GM18867 (cell line): ENCODE measurements around the gene ING2.
"Not testable (repeated sequence)": the region's sequence is repeated elsewhere in the genome, so short reads cannot be mapped to it uniquely, and the experiment has no call there.

ENCODE experiments used
- ATAC-seq: cut with Tn5 transposase; IDR thresholded peaks from one replicate; pipeline ENCODE4 v1.9.1; 2021; ENCODE audit warnings: mild to moderate bottlenecking, moderate library complexity; ENCODE audit not compliant: unreplicated experiment

ING2 gene, protein sequence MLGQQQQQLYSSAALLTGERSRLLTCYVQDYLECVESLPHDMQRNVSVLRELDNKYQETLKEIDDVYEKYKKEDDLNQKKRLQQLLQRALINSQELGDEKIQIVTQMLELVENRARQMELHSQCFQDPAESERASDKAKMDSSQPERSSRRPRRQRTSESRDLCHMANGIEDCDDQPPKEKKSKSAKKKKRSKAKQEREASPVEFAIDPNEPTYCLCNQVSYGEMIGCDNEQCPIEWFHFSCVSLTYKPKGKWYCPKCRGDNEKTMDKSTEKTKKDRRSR

DNA sequence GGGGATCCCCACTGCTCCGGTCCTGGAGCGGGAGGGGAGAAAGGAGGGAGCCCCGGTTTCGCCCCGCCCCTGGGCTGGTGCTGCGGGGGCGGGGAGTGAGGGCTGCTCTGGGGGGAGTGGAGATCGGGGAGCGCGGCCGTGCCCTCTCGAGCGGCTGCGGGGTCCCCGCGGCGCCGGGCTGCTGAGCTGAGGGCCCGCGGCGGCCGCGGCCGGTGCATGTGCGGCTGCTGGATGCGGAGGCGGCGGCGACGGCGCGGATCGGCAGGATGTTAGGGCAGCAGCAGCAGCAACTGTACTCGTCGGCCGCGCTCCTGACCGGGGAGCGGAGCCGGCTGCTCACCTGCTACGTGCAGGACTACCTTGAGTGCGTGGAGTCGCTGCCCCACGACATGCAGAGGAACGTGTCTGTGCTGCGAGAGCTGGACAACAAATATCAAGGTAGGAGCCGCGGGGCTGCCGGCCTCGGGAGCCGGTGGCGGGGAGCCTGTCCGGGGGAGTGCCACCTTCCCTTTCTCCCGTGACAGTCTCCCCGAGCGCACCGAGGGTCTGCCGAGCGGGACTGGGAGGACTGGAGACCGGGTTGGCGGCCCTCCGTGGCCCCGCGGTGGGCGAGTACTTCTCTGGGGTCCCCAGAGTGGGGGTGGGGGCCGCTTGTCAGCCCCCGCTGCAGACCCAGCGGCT lies at the start of gene ING2:
Gene ING2 (plus strand): TSS at position 129 of the 681 bp plus-strand sequence. CDS start 138 bp downstream, at position 267.
- ATAC-seq: peak; percentile 50

DNA sequence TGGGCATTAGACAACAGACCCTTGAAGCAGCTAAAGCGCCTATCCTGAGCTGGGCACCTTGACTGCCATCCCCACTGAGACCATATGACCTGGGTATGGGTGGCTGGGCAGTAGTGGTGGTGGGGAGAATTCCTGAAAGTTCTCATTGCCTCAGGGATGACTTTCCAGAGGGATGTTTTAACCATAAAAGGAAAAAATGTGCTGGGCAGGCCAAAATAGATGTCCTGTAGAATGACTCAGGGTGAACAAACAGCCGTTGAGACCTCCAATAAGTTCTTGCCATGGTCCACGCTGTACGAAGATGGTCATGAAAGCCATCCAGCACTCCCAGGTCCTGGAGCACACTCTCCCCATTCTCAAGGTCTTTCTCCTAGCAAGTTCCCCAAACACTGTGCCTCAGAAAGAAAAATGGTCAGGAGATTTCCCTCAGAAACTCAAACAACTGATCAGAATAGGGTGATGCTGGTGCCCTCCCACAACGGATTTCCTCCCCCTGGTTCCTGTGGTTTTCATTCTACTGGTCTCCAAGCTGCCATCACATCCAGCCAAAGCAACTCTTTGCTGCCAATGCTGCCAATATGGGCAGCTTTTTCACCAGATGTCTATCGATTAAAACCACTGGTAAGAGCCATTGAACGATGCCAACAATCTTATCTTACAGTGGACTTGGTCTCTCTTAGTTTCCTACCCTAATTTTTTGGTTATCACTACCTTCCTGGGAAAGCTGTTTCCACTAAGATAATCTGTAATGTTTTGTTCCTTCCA lies 49.2 kb upstream of the ING2 start:
- ATAC-seq: no peak

DNA sequence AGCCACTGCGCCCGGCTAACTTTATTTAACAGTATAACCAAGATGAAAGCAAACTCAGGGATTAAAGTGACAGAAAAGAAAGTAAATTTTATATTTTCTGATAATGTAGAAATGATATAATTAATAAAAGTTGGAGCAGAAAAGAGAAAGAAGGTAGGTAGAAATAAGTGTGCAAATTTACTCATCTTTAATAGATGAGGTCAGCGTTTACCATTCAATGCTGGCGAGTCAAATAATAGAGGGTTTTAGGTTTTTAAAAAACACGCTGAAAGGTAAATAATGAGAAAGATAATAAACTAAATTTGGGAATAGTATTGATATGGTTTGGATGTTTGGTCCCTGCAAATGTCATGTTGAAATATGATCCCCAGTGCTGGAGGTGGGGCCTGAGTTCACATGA lies 46.9 kb upstream of the ING2 start:
- no peak for ATAC-seq

DNA sequence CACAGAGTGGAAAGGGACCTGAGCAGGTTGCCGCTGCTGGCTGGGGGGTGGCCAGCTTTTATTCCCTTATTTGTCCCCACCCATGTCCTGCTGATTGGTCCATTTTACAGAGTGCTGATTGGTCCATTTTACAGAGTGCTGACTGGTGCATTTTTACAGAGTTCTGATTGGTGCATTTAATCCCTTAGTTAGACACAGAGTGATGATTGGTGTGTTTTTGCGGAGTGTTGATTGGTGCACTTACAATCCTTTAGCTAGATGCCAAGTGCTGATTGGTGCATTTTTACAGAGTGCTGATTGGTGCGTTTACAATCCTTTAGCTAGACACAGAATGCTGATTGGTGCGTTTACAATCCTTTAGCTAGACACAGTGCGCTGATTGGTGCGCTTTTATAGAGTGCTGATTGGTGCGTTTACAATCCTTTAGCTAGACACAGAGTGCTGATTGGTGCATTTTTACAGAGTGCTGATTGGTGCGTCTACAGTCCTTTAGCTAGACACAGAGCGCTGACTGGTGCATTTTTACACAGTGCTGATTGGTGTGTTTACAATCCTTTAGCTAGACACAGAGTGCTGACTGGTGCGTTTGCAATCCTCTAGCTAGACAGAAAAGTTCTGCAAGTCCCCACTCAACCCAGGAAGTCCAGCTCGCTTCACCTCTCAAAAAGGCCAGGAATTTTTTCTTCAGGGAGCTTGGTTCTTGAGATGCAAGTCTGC lies 40.8 kb upstream of the ING2 start:
- ATAC-seq: not testable (repeated sequence)

DNA sequence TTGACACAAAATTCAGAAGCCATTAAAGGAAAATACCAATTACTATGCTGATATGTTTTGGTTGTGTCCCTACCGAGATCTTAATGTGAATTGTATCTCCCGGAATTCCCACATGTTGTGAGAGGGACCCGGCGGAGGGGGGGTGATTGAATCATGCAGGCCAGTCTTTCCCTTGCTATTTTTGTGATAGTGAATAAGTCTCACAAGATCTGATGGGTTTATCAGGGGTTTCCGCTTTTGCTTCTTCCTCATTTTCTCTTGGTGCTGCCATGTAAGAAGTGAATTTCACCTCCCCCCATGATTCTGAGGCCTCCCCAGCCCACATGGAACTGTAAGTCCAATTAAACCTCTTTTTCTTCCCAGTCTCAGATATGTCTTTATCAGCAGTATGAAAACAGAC lies 39.0 kb upstream of the ING2 start:
- not testable (repeated sequence) for ATAC-seq

DNA sequence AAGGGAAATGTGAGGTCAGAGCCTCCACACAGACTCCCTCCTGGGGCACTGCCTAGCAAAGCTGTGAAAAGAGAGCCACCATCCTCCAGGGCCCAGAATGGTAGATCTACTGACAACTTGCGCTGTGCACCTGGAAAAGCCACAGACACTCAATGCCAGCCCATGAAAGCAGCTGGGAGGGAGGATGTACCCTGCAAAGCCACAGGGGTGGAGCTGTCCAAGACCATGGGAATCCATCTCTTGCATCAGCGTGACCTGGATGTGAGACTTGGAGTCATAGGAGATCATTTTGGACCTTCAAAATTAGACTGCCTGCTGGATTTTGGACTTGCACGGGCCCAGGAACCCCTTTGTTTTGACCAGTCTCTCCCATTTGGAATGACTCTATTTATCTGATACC lies 37.6 kb upstream of the ING2 start:
- no peak for ATAC-seq

DNA sequence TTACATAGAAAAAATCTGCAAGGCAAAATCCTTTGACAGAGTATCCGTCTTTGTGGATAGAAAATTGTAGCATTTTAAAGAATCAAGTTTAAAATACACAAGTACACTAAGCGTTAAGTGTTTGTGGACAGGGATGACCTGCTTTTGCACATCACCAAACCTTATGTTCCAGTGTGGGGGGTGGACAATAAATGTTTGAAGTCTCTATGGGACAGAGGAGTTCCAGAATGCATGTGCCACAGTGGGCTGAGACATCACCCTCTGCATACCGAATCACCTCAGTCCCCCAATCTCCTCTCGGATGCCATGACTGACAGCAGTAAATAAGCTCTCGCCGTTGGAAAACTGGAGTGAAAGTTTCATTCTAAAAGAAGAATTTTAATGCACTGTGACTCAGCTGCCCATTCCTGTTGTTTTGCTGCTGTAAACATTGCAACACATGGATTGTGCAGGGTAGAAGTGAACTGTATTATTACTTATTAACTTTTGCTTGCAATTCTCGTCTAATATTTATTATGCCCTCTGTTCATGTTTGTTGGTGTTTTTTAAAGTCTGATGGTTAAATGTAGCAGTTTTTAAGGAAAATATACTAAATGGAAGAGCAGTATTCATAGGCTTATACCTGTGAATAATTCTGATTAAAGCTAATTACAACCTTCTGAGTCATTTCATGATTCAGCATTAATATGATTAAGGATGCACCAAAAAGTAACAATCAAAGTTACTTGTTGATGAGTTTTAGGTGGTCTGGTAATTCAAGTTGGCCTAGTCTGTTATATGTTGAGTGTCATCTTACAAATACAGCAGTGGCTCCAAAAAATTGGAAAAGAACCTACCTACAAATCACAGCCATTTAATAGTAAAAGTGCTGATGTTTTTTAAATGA lies 36.4 kb upstream of the ING2 start:
- ATAC-seq: no peak

DNA sequence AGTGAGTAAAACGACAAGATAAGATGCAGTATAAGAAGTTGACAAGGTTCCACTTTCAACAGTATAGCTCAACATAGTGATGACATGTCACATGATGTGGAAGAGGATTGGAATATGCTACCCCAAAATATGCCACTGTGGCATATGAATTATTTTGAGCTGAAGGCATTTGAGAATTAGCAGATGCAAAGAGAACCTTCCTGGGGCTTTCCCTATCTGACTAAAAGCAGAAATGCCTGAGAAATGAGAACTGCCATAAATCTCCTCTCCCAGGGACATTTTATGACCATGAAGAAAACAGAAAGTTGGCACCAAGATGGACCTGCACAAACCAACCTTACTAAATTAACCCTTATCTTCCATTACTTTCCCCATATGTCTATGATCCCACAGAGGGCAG lies 35.6 kb upstream of the ING2 start:
- no peak for ATAC-seq

DNA sequence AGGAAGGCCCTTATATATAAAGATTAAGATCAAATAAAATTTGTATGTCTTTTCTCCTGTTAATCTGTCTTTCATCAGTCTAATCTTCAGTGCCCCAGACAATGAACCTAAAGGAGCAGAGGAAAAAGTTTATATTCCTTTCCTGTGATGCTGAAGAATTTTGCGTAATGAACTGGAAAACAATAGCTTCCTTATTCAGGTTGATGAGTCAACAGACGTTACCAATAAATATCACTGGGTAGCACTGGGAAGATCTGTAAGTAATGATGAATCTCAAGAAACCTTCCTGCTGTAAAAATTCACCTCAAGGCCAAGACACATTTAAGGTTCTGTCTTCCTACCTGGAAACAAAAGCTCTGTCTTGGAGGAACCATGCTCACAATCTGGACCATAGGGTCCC lies 34.9 kb upstream of the ING2 start:
- ATAC-seq: no peak

DNA sequence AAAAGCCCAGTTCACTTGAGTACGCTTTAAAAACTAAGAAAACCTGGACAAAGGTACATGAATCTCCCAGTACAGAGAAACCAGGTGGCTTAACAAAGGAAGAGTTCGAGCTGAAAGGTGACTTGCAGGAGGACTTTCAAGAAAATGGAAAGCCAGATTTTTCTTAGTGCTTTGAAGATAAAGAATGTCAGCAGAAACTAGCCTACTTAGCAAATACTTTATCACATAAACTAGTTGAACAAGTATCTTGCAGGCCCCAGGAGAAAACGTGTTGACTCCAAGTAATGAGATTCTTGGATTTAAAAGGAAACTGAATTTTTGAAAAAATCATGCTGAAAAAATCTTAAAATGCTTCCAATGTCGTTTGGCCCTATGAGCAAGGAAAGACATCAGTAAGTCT lies 34.0 kb upstream of the ING2 start:
- ATAC-seq: no peak

DNA sequence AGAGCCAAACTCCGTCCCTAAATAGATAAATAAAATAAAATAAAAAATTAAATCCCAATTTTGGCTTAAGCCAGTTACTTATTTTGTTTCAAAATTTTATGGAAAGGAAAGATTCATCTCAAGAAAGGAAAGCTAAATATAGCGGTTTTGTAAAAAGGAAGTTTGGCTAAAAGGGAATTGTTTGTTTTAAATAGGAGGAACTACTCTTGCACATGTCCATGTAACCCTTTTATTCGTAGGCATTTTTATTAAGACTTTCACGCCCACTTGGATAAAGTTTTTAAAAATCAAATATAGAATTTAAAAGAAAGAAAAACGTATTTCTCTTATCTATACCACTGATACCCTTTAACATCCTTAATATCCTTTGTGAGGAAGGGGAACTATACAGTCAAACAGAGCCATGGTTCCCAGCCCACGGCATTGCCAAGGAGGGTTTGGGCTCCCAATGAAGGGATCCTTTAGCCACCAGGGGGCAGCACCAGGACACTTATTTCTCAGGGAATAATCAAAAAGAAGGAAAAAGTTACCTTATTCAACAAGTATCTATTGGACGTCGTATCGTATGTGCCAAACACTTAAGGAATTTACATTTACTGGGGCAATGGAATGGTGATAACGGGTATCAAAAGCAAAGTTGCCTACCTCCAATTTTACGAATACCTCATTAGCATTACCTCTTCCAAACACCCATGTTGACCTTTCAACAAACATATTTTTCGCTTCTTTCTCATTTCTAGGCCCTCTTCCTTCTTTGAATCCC lies 32.7 kb upstream of the ING2 start:
- peak; percentile 78 for ATAC-seq

DNA sequence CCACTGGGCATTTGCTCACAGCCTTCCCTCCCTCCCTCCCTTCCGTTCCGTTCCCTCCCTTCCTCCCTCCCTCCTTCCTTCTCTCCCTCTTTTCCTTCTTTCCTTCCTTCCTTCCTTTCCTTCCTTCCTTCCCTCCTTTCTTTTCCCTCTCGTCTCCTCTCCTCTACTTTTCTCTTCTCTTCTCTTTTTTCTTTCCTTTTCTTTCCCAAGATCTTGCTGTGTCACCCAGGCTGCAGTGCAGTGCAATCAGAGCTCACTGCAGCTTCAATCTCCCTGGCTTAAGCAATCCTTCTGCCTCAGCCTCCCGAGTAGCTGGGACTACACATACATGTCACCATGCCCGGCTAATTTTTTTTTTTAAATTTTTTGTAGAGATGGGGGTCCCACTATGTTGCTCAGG lies 26.7 kb upstream of the ING2 start:
- ATAC-seq: no peak

DNA sequence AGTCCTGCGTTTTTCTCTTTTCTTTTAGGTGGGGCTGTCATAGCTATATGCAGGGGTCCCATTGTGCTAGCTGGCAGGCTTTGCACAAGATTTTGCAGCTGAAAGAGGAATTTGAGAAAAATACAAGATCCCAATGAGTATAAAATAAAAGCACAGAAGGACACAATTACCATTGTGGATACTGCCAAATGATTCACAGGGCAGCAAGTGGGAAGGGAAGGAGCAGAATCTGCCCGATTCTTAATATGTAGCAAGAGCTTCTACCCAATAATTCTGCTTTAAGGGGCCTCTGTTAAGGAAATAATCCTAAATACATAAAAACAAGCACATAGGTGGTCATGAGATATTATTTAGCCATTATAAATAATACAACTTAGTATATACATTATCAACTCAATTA lies 25.9 kb upstream of the ING2 start:
- ATAC-seq: no peak

DNA sequence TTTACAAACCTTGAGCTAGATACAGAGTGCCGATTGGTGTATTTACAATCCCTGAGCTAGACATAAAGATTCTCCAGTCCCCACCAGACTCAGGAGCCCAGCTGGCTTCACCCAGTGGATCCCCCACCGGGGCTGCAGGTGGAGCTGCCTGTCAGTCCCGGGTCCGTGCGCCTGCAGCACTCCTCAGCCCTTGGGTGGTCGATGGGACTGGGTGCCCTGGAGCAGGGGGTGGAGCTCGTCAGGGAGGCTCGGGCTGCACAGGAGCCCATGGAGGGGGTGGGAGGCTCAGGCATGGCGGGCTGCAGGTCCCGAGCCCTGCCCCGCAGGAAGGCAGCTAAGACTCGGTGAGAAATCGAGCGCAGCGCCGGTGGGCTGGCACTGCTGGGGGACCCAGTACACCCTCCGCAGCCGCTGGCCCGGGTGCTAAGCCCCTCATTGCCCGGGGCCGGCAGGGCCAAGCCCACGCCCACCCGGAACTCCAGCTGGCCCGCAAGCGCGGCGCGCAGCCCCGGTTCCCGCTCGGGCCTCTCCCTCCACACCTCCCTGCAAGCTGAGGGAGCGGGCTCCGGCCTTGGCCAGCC lies 22.3 kb upstream of the ING2 start:
- not testable (repeated sequence) for ATAC-seq

DNA sequence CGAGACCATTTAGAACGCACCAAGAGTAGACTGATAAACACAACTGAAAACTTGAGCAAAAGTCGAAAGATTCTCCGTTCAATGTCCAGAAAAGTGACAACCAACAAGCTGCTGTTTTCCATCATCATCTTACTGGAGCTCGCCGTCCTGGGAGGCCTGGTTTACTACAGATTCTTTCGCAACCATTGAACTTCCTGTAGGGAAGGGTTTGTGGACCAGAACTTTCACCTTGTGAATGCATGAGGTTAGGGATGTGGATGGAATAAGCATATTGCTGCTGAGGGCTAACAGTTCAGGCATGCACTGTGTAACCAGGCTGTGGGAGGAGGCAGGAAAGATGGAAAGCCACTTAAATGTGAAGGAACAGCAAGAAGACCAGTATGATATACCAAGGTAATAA lies 20.9 kb upstream of the ING2 start:
- no peak for ATAC-seq

DNA sequence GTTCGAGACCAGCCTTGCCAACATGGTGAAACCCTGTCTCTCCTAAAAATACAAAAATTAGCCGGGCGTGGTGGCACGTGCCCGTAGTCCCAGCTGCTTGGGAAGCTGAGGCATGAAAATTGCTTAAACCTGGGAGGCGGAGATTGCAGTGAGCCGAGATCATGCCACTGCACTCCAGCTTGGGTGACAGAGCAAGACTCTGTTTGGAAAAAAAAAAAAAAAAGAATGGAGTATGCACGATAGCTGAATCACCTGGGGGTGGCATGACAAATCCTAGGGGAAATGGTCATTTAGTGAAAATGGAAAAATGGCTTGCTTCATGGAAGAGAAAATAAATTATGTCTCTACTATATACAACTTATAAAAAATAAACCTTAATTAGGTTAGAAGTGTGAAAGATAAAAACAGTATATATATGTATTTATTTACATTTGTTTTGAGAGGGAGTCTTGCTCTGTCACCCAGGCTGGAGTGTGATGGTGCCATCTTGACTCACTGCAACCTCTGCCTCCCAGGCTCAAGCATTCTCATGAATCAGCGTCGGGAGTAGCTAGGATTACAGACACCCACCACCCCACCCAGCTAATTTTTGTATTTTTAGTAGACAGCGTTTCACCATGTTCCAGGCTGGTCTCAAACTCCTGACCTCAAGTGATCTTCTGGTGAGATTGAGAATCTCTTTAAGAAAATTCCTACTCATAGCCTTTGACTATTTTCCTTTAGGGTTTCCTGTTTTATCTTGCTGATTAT lies 19.3 kb upstream of the ING2 start:
- no peak for ATAC-seq

DNA sequence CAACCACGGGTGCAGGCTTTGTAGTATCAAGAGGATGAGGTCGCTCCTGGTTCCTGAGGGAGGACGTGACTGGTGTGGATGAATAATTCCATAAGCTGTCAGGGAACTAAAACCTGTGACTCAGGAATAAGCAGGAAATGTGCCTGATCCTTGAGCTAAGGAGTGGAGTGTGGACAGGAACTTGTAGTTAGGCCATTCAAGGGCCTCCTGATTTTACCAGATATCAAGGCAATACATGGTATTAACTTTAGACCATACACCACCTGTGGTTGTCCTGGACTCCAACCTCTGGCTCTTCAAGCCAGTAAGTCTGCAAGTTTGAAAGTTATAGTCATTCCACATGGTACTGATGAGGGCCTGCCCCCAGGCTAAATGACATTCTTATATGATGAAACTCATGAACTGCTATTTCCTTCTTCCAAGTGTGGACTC lies 12.1 kb upstream of the ING2 start:
- ATAC-seq: no peak

DNA sequence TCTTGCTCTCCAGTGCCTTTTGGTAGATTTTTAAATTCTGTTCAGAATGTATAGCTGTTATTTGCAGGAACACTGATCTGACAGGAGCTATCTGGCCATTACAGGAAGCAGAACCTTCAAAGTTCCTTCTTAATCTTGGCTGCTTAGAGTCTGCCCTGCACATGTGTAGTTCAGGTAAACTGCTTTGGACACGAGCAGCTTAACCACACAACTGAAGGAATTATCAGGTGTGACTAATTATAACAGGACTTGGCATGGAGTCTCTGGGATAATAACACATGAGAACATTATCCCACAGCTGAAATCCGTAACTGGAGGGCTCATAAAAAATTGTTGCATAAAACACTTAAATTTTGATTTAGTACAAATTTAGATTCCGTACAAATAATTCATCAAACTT lies 11.6 kb upstream of the ING2 start:
- no peak for ATAC-seq
